Epithelial cell of proximal tubule (primary cell): ENCODE results near the gene EML1. TPM values are rescaled to one million over a fixed set of nuclear protein-coding genes. Genes with fewer than 3 reads are reported as not detected.

Experiments used
- DNase-seq: peaks from one replicate; pipeline ENCODE4 v3.0.0-alpha.2; 2011; ENCODE audit warnings: low read depth
- H3K4me3 ChIP-seq: 2 replicates; pipeline ENCODE4 v1.5.1; 2011; ENCODE audit warnings: low read depth, mild to moderate bottlenecking, low read length
- total RNA-seq: library from RNA; depleted of rRNA; stranded (reverse); fragments of >200 nt; gene quantifications from 2 replicates; pipeline ENCODE4 v1.2.3, GENCODE V29; 2015
- TF ChIP-seq, protein P1 (sequence below): conservative IDR thresholded peaks from 2 replicates; pipeline ENCODE4 v1.5.1; 2012; ENCODE audit warnings: low read depth, mild to moderate bottlenecking, low read length

The EML1 gene
- total RNA-seq, 1 donor from 2014 or later: 25.1 TPM

DNA sequence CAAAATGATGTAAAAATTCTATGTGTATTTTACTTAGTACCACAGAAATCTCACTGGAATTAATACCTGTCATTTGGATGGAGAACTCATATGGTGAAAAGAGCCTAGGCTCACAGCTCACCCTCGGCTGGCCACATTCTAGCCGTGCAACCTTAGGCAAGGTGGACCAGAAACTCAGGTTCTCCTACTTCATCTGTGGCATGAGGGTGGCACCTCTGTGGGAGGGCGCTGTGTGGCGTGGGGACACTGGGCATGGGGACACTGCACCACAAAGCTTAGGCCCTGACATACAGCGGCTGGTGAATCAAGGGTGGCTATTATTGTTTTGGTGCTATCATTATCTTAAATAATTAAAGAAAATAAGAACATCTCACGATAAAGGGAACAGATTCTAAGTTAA, 47.1 kb downstream of the EML1 start:
- TF ChIP-seq, protein P1, sequence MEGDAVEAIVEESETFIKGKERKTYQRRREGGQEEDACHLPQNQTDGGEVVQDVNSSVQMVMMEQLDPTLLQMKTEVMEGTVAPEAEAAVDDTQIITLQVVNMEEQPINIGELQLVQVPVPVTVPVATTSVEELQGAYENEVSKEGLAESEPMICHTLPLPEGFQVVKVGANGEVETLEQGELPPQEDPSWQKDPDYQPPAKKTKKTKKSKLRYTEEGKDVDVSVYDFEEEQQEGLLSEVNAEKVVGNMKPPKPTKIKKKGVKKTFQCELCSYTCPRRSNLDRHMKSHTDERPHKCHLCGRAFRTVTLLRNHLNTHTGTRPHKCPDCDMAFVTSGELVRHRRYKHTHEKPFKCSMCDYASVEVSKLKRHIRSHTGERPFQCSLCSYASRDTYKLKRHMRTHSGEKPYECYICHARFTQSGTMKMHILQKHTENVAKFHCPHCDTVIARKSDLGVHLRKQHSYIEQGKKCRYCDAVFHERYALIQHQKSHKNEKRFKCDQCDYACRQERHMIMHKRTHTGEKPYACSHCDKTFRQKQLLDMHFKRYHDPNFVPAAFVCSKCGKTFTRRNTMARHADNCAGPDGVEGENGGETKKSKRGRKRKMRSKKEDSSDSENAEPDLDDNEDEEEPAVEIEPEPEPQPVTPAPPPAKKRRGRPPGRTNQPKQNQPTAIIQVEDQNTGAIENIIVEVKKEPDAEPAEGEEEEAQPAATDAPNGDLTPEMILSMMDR: no peak
- no peak for DNase-seq
- H3K4me3 ChIP-seq: no peak overlapping the region

DNA sequence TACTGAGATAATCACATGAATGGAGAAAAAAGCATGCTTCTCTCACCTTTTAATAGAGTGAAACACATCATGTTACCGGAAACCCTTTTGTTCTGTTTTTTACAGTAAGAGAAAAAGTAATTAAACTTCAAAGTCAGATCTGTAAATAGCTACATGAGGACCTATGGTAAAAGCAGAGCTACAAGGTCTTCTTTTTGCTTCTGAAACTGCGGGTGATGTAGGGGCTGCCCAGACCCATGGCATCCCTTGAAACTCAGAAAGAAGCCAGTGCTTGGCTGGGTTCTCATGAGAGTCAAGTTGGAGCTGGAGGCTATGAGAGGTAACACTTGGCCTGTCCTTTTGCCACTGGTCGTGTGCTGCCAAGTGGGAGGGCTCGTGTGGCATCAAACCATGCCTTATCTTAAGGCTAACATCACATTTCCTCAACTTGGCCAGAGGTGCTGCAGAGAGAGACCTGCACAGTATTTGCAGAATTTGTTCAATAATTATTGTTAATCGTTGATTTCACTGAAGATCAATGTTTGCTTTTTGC, 47.6 kb downstream of the EML1 start:
- no peak for DNase-seq
- TF ChIP-seq, protein P1: no peak
- H3K4me3 ChIP-seq: no peak overlapping the region

DNA sequence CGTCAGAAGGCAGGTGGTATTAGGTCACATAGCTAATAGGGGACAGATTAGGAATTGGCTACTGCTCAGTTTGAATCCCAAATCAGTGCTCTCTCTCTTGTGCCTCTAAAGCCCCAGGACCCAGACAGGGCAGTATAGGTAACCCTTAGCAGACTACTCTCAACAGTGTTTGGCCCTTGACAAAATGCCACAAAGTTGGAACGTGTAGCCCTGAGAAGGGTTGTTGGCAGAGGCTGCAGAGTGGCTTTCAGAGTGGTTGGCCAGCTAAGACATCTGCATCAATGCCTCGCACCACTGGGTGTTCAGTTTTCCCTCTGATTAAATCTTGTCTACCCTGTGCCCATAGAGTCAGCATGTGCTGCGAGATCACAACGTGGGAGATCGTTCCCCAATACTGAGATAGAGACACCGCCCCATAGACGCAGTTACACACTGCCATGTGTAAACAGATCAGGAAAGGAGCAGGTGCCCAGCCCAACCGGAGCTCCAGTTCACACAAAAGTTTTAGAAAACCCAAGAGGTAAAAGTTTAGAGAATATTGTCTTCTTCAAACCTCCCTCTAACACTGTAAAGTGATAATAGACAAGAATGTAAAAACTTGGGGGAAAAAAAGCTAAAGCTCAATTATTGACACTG, 48.3 kb downstream of the EML1 start:
- no peak for DNase-seq
- no peak overlapping the region for H3K4me3 ChIP-seq
- TF ChIP-seq, protein P1: no peak

DNA sequence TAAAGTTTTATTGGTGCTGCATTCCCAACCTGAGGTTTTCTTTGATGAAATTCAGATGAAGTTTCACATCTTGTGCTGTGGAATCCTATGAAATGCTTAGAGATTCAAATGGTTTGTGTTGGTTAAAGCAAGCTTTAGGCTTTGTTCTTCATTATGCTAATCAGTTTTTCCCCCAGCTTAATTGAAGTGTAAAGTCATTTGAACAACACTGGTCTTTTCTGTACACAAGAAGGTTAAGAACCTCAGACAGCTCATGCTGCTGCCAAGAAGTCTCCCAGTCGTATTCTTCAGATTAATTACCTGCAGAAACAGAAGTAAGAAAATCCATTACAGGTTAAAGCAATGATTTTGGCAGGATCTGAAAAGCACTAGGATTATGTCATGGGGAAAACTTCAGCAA, 48.9 kb downstream of the EML1 start:
- no peak overlapping the region for H3K4me3 ChIP-seq
- TF ChIP-seq, protein P1: no peak
- DNase-seq: no peak

DNA sequence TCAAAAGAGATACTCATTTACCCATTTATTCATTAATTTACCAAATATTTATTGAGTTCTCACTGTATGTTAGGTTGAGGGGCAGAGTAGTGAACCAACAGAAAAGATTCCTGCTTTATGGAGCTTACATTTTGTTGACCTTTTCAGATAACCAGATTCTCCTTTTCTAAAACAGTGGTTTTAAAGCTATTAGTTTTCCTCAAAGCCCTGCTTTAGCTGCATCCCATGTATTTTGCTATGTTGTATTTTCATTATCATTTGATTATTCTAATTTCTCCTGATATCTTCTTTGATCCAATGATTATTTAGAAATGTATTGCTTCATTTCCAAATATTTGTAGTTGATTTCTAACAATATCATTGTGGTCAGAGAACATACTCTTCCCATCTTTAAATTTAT, 53.6 kb downstream of the EML1 start:
- TF ChIP-seq, protein P1: no peak
- no peak for DNase-seq
- no peak overlapping the region for H3K4me3 ChIP-seq

DNA sequence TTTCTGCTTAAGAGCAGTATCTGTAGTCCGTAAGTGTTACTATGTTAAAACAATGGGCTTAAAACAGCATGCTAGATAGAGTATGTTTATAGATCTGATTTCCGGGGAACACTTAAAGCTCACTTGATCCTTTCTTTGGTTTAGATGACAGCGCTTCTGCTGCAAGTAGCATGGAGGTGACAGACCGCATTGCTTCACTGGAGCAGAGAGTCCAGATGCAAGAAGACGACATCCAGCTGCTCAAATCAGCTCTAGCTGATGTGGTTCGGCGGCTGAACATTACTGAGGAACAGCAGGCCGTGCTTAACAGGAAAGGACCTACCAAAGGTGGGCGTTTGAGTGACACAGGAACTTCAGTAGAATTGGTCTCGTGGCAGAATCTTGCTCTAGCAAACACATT, 57.5 kb downstream of the EML1 start:
- no peak for DNase-seq
- H3K4me3 ChIP-seq: no peak overlapping the region
- TF ChIP-seq, protein P1: no peak

DNA sequence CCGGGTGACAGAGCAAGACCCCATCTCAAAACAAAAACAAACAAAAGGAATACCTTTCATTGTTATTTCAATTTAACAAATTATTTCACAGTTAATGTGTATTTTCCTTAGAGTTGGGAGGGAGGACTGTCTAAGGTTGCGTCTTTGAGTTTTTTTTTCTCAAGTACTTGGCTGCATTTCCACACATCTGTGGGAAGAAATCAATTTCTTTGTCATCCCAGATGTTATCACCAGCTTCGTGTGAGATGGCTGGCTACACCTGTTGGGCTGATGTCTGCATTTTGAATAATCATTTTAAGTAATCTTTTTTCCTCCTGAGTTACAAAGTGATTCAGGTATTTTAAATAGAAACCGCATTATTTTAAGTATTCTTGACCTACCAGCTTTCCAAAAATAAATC, 59.4 kb downstream of the EML1 start:
- H3K4me3 ChIP-seq: no peak overlapping the region
- no peak for DNase-seq

More for the DNA sequence above, 59.4 kb downstream of the EML1 start:
- TF ChIP-seq, protein P1: no peak
